ENCODE results near the gene MYCN. TPM values are rescaled to one million over a fixed set of nuclear protein-coding genes. Genes with fewer than 3 reads are reported as not detected.

MYCN gene
- total RNA-seq, 1 experiment from 2014 or later = 68.3 TPM

DNA sequence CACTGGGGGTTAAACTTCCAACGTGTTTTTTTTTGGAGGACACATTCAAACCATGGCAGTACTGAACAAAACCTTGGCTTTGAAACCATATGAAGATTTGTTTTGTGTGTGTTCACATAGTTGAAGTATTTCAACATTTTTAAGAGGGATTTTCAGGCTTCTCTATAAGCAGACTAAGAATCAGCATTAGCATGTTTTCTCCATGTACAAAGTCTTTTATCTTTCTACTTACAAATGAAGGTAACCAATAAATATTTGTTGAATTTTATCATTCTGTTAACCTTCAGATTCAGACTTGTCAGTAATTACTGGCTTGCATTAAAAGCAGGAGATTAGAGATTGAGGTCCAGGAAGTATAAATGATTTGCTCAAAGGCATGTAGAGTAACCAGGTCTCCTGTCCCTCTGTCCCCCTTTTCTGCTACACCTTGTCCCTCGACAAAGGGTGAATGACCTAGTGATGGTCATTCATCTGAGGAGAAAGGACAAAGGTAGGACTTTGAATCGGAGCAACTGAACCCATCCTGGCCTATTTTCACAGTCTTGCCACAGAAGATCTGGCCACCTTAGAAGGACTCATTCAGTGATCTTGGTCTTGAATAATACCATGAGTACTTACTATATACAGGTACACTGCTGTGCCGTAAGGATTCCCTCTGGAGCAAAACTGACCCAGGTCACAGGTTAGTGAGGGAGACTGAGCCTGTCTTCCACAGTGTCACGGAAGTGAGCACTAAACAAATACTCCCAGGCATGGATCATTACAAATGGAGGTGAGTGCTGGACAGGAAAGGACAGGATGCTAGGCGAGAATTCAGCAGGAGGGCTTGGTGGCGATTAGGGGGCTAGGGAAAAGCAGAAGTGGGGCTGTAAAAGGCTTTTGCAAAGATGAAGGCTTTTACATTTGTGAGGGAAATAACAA, 2.2 kb upstream of the MYCN start (continued):
- TF ChIP-seq, protein P1, sequence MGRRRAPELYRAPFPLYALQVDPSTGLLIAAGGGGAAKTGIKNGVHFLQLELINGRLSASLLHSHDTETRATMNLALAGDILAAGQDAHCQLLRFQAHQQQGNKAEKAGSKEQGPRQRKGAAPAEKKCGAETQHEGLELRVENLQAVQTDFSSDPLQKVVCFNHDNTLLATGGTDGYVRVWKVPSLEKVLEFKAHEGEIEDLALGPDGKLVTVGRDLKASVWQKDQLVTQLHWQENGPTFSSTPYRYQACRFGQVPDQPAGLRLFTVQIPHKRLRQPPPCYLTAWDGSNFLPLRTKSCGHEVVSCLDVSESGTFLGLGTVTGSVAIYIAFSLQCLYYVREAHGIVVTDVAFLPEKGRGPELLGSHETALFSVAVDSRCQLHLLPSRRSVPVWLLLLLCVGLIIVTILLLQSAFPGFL (CRISPR knock-in tag; IDR thresholded peaks at IDR 0.05; ENCODE audit: borderline replicate concordance) = no peak
- TF ChIP-seq TCF7 (CRISPR knock-in tag; IDR thresholded peaks at IDR 0.05; ENCODE audit: low read depth) (no peak), ZNF423 (CRISPR knock-in tag; IDR thresholded peaks at IDR 0.05) (no peak; the same call in 1 of the 2 replicates), ZNF219 (CRISPR knock-in tag; IDR thresholded peaks at IDR 0.05; ENCODE audit: borderline replicate concordance) (no peak)
- TF ChIP-seq, protein P2, sequence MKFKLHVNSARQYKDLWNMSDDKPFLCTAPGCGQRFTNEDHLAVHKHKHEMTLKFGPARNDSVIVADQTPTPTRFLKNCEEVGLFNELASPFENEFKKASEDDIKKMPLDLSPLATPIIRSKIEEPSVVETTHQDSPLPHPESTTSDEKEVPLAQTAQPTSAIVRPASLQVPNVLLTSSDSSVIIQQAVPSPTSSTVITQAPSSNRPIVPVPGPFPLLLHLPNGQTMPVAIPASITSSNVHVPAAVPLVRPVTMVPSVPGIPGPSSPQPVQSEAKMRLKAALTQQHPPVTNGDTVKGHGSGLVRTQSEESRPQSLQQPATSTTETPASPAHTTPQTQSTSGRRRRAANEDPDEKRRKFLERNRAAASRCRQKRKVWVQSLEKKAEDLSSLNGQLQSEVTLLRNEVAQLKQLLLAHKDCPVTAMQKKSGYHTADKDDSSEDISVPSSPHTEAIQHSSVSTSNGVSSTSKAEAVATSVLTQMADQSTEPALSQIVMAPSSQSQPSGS (CRISPR knock-in tag; IDR thresholded peaks at IDR 0.05; ENCODE audit: borderline replicate concordance, low read depth) = no peak
- TF ChIP-seq, protein P3, sequence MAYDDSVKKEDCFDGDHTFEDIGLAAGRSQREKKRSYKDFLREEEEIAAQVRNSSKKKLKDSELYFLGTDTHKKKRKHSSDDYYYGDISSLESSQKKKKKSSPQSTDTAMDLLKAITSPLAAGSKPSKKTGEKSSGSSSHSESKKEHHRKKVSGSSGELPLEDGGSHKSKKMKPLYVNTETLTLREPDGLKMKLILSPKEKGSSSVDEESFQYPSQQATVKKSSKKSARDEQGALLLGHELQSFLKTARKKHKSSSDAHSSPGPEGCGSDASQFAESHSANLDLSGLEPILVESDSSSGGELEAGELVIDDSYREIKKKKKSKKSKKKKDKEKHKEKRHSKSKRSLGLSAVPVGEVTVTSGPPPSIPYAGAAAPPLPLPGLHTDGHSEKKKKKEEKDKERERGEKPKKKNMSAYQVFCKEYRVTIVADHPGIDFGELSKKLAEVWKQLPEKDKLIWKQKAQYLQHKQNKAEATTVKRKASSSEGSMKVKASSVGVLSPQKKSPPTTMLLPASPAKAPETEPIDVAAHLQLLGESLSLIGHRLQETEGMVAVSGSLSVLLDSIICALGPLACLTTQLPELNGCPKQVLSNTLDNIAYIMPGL (CRISPR knock-in tag; IDR thresholded peaks at IDR 0.05) = no peak
- TF ChIP-seq, protein P4, sequence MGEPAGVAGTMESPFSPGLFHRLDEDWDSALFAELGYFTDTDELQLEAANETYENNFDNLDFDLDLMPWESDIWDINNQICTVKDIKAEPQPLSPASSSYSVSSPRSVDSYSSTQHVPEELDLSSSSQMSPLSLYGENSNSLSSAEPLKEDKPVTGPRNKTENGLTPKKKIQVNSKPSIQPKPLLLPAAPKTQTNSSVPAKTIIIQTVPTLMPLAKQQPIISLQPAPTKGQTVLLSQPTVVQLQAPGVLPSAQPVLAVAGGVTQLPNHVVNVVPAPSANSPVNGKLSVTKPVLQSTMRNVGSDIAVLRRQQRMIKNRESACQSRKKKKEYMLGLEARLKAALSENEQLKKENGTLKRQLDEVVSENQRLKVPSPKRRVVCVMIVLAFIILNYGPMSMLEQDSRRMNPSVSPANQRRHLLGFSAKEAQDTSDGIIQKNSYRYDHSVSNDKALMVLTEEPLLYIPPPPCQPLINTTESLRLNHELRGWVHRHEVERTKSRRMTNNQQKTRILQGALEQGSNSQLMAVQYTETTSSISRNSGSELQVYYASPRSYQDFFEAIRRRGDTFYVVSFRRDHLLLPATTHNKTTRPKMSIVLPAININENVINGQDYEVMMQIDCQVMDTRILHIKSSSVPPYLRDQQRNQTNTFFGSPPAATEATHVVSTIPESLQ (CRISPR knock-in tag; IDR thresholded peaks at IDR 0.05) = no peak
- TF ChIP-seq, protein P5, sequence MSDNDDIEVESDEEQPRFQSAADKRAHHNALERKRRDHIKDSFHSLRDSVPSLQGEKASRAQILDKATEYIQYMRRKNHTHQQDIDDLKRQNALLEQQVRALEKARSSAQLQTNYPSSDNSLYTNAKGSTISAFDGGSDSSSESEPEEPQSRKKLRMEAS (CRISPR knock-in tag; IDR thresholded peaks at IDR 0.05) = no peak

DNA sequence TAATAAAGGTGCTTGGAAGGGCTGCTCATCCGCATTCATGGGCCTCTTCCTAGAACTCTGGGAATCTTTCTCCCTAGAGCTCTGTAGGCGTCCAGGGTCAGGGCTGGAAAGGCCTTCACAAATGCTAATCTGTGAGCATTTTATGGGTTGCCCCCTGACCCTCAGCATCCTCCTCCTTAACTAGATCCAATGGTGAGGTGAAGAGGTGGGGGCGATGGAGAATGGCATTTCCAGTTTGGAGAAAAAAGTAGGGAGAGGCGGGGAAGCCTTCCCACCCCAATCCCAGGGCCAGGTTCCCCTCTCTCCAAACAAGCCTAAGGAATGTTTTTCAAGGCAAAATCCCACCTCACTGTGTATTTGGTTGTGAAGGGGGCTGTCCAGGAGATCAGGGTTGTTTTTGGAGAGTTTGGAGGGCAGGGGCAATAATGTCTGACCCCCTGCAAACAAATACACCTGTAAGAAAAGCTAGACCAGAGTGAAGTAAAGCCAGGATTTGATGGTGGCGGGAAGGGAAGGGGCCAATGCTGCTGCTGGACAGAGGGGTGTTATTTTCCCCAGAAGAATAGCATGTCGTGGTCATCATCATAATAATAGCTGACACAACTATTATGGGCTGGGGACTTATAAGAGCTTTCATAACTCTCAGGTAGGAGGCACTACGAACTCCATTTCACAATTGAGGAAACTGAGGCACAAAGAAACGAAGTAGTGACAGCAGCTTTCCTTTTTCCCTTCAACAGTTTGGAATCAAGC, 1.4 kb upstream of the MYCN start:
- Mint-ChIP-seq H3K4me3 (peak overlapping the region; percentile 94), H3K27me3 (ENCODE audit: low read depth) (no peaks in the 10 kb centered on the region), H3K36me3 (peaks cover 22% of the 10 kb centered on the region), H3K9me3 (peaks cover 5% of the 10 kb centered on the region; the same call in 1 of the 2 replicates), H3K27ac (peak overlapping the region; percentile 75), H3K4me1 (peaks cover 51% of the 10 kb centered on the region)
- ATAC-seq = peak; percentile 56
- POLR2A ChIA-PET = interaction anchor here (0.7 to 4.3 kb wide), 9 partner anchors 14 to 382 kb away, joined by 3 to 30 read pairs (median 4); no protein-coding TSS in a partner anchor
- DNase-seq (ENCODE audit: low spot score) = peak; percentile 48
- CTCF ChIA-PET = interaction anchor here (0.7 to 4.2 kb wide), 68 partner anchors 8 to 818 kb away, joined by 3 to 55 read pairs (median 5); no protein-coding TSS in a partner anchor
- 0 out of 2 replicates have a peak, but pooled peaks have one; percentile 5 for TF ChIP-seq CBFB (CRISPR knock-in tag; IDR thresholded peaks at IDR 0.05; ENCODE audit: low read depth)
- TF ChIP-seq, protein P6, sequence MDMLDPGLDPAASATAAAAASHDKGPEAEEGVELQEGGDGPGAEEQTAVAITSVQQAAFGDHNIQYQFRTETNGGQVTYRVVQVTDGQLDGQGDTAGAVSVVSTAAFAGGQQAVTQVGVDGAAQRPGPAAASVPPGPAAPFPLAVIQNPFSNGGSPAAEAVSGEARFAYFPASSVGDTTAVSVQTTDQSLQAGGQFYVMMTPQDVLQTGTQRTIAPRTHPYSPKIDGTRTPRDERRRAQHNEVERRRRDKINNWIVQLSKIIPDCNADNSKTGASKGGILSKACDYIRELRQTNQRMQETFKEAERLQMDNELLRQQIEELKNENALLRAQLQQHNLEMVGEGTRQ (CRISPR knock-in tag; IDR thresholded peaks at IDR 0.05) = no peak
- peak; percentile 77; the same call in 1 of the 2 replicates for TF ChIP-seq ETV6 (CRISPR knock-in tag; IDR thresholded peaks at IDR 0.05)
- TF ChIP-seq EMX1 (CRISPR knock-in tag; IDR thresholded peaks at IDR 0.05) = 0 out of 2 replicates have a peak, but pooled peaks have one; percentile 9
- TF ChIP-seq, protein P7, sequence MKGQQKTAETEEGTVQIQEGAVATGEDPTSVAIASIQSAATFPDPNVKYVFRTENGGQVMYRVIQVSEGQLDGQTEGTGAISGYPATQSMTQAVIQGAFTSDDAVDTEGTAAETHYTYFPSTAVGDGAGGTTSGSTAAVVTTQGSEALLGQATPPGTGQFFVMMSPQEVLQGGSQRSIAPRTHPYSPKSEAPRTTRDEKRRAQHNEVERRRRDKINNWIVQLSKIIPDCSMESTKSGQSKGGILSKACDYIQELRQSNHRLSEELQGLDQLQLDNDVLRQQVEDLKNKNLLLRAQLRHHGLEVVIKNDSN (CRISPR knock-in tag; IDR thresholded peaks at IDR 0.05) = peak; percentile 10; the same call in 1 of the 2 replicates
- no peak; the same call in 1 of the 2 replicates for TF ChIP-seq SP1 (CRISPR knock-in tag; conservative IDR thresholded peaks at IDR 0.05)
- TF ChIP-seq, protein P8, sequence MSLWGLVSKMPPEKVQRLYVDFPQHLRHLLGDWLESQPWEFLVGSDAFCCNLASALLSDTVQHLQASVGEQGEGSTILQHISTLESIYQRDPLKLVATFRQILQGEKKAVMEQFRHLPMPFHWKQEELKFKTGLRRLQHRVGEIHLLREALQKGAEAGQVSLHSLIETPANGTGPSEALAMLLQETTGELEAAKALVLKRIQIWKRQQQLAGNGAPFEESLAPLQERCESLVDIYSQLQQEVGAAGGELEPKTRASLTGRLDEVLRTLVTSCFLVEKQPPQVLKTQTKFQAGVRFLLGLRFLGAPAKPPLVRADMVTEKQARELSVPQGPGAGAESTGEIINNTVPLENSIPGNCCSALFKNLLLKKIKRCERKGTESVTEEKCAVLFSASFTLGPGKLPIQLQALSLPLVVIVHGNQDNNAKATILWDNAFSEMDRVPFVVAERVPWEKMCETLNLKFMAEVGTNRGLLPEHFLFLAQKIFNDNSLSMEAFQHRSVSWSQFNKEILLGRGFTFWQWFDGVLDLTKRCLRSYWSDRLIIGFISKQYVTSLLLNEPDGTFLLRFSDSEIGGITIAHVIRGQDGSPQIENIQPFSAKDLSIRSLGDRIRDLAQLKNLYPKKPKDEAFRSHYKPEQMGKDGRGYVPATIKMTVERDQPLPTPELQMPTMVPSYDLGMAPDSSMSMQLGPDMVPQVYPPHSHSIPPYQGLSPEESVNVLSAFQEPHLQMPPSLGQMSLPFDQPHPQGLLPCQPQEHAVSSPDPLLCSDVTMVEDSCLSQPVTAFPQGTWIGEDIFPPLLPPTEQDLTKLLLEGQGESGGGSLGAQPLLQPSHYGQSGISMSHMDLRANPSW (CRISPR knock-in tag; conservative IDR thresholded peaks at IDR 0.05; ENCODE audit: low read depth) = no peak
- TF ChIP-seq, protein P9, sequence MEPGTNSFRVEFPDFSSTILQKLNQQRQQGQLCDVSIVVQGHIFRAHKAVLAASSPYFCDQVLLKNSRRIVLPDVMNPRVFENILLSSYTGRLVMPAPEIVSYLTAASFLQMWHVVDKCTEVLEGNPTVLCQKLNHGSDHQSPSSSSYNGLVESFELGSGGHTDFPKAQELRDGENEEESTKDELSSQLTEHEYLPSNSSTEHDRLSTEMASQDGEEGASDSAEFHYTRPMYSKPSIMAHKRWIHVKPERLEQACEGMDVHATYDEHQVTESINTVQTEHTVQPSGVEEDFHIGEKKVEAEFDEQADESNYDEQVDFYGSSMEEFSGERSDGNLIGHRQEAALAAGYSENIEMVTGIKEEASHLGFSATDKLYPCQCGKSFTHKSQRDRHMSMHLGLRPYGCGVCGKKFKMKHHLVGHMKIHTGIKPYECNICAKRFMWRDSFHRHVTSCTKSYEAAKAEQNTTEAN (CRISPR knock-in tag; IDR thresholded peaks at IDR 0.05) = no peak
- TF ChIP-seq NR3C1 (CRISPR knock-in tag; conservative IDR thresholded peaks at IDR 0.05; ENCODE audit: low read depth) = no peak

Measured in WTC11 (cell line).